Activated naive CD4-positive, alpha-beta T cell treated with anti-CD3 and anti-CD28 coated beads, Interleukin-2, amount 50 U/mL, for 24 hours (primary cell): ENCODE data around the gene STK26.

Source experiments
- H3K27ac Mint-ChIP-seq: one replicate; pipeline ENCODE4 v1.8.0; 2021; ENCODE audit warnings: mild to moderate bottlenecking, mixed read lengths
- H3K27me3 Mint-ChIP-seq: one replicate; pipeline ENCODE4 v1.8.0; 2021; ENCODE audit warnings: mixed read lengths
- H3K36me3 Mint-ChIP-seq: one replicate; pipeline ENCODE4 v1.8.0; 2021; ENCODE audit warnings: mixed read lengths
- H3K4me1 Mint-ChIP-seq: one replicate; pipeline ENCODE4 v1.8.0; 2021; ENCODE audit warnings: mixed read lengths
- H3K4me3 Mint-ChIP-seq: one replicate; pipeline ENCODE4 v1.8.0; 2021; ENCODE audit warnings: mild to moderate bottlenecking, mixed read lengths
- H3K9me3 Mint-ChIP-seq: one replicate; pipeline ENCODE4 v1.8.0; 2021; ENCODE audit warnings: mixed read lengths

The STK26 gene

GRCh38 chrX:132101799-132102198 is 78.7 kb downstream of the STK26 start:
- no peaks in the 10 kb centered on the region for H3K36me3 Mint-ChIP-seq
- H3K27me3 Mint-ChIP-seq, result no peaks in the 10 kb centered on the region
- no peaks in the 10 kb centered on the region for H3K4me1 Mint-ChIP-seq
- H3K4me3 Mint-ChIP-seq, result no peak overlapping the region
- no peaks in the 10 kb centered on the region for H3K9me3 Mint-ChIP-seq
- H3K27ac Mint-ChIP-seq, result no peak overlapping the region

- H3K27ac Mint-ChIP-seq, result no peak overlapping the region
- no peaks in the 10 kb centered on the region for H3K27me3 Mint-ChIP-seq
- H3K4me1 Mint-ChIP-seq, result no peaks in the 10 kb centered on the region
- H3K4me3 Mint-ChIP-seq, result no peak overlapping the region
- no peaks in the 10 kb centered on the region for H3K9me3 Mint-ChIP-seq
- H3K36me3 Mint-ChIP-seq, result no peaks in the 10 kb centered on the region
Observed at GRCh38 chrX:132107291-132107690, 84.2 kb downstream of the STK26 start.

- no peaks in the 10 kb centered on the region for H3K27me3 Mint-ChIP-seq
- H3K4me1 Mint-ChIP-seq, result peaks cover 5% of the 10 kb centered on the region
- no peaks in the 10 kb centered on the region for H3K36me3 Mint-ChIP-seq
- no peak overlapping the region for H3K27ac Mint-ChIP-seq
- no peaks in the 10 kb centered on the region for H3K9me3 Mint-ChIP-seq
- H3K4me3 Mint-ChIP-seq, result no peak overlapping the region
Observed at GRCh38 chrX:132114607-132115006, 91.5 kb downstream of the STK26 start.

- H3K27me3 Mint-ChIP-seq, result no peaks in the 10 kb centered on the region
- no peak overlapping the region for H3K27ac Mint-ChIP-seq
- peaks cover 5% of the 10 kb centered on the region for H3K4me1 Mint-ChIP-seq
- no peaks in the 10 kb centered on the region for H3K9me3 Mint-ChIP-seq
- no peak overlapping the region for H3K4me3 Mint-ChIP-seq
- H3K36me3 Mint-ChIP-seq, result no peaks in the 10 kb centered on the region
Observed at GRCh38 chrX:132115792-132116191, 92.7 kb downstream of the STK26 start.

- H3K4me3 Mint-ChIP-seq, result no peak overlapping the region
- H3K9me3 Mint-ChIP-seq, result no peaks in the 10 kb centered on the region
- no peaks in the 10 kb centered on the region for H3K27me3 Mint-ChIP-seq
- H3K4me1 Mint-ChIP-seq, result peaks cover 5% of the 10 kb centered on the region
- no peaks in the 10 kb centered on the region for H3K36me3 Mint-ChIP-seq
- no peak overlapping the region for H3K27ac Mint-ChIP-seq
Observed at GRCh38 chrX:132118358-132118757, 95.3 kb downstream of the STK26 start.

GRCh38 chrX:132119283-132119682 is 96.2 kb downstream of the STK26 start:
- no peaks in the 10 kb centered on the region for H3K27me3 Mint-ChIP-seq
- no peak overlapping the region for H3K27ac Mint-ChIP-seq
- H3K9me3 Mint-ChIP-seq, result no peaks in the 10 kb centered on the region
- H3K36me3 Mint-ChIP-seq, result no peaks in the 10 kb centered on the region
- no peak overlapping the region for H3K4me3 Mint-ChIP-seq
- H3K4me1 Mint-ChIP-seq, result peaks cover 5% of the 10 kb centered on the region

GRCh38 chrX:132119821-132120515 is 96.9 kb downstream of the STK26 start:
- Mint-ChIP-seq H3K4me1 (no peaks in the 10 kb centered on the region), H3K27ac (no peak overlapping the region), H3K27me3 (no peaks in the 10 kb centered on the region), H3K9me3 (no peaks in the 10 kb centered on the region), H3K4me3 (no peak overlapping the region), H3K36me3 (no peaks in the 10 kb centered on the region)

GRCh38 chrX:132120913-132121312 is 97.8 kb downstream of the STK26 start:
- no peaks in the 10 kb centered on the region for H3K9me3 Mint-ChIP-seq

More at GRCh38 chrX:132120913-132121312, 97.8 kb downstream of the STK26 start:
- no peak overlapping the region for H3K27ac Mint-ChIP-seq
- H3K36me3 Mint-ChIP-seq, result no peaks in the 10 kb centered on the region
- no peaks in the 10 kb centered on the region for H3K27me3 Mint-ChIP-seq
- H3K4me3 Mint-ChIP-seq, result no peak overlapping the region
- H3K4me1 Mint-ChIP-seq, result no peaks in the 10 kb centered on the region
